AG10803 (cell line): ENCODE measurements around the gene PNMA1.

Experiments
- DNase-seq: peaks from one replicate; pipeline ENCODE4 v3.0.0; 2010; ENCODE audit warnings: low read depth
- H3K4me3 ChIP-seq: 2 replicates; pipeline ENCODE4 v1.5.1; 2011; ENCODE audit warnings: mild to moderate bottlenecking, low read length, control low read depth
- TF ChIP-seq, protein P1 (sequence below): conservative IDR thresholded peaks from 2 replicates; pipeline ENCODE4 v1.5.1; 2011; ENCODE audit warnings: mild to moderate bottlenecking, low read length, control low read depth, inconsistent platforms

The PNMA1 gene

DNA sequence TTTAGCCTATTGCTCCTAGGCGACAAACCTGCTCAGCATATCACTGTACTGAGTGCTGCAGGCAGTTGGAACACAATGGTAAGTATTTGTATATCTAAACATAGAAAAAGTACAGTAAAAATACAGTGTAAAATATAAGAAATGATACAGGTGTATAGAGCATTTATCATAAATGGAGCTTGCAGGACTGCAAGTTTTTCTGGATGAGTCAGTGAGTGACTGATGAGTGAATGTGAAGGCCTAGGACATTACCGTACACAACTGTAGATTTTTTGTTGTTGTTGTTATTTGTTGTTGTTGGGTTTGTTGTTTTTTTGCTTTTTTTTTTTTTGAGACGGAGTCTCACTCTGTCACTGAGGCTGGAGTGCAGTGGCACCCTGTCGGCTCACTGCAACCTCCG lies 33.4 kb downstream of the PNMA1 start:
- no peak overlapping the region for H3K4me3 ChIP-seq
- DNase-seq, result no peak
- TF ChIP-seq, protein P1, sequence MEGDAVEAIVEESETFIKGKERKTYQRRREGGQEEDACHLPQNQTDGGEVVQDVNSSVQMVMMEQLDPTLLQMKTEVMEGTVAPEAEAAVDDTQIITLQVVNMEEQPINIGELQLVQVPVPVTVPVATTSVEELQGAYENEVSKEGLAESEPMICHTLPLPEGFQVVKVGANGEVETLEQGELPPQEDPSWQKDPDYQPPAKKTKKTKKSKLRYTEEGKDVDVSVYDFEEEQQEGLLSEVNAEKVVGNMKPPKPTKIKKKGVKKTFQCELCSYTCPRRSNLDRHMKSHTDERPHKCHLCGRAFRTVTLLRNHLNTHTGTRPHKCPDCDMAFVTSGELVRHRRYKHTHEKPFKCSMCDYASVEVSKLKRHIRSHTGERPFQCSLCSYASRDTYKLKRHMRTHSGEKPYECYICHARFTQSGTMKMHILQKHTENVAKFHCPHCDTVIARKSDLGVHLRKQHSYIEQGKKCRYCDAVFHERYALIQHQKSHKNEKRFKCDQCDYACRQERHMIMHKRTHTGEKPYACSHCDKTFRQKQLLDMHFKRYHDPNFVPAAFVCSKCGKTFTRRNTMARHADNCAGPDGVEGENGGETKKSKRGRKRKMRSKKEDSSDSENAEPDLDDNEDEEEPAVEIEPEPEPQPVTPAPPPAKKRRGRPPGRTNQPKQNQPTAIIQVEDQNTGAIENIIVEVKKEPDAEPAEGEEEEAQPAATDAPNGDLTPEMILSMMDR, result no peak

DNA sequence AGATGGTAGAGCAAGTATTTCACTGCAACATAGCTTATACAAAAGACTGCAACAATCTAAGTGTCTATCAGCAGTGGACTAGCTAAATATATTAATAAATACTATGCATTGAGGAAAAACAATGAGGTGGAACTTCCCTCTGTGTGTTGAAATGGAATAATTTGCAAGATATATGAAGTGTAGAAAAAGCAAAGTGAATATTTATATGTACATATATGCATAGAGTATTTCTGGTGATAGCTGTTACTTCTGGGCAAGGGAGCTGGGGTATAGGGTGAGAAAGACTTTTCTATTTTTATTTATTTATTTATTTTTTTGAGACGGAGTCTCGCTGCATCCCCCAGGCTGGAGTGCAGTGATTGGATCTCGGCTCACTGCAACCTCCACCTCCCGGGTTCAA lies 35.5 kb downstream of the PNMA1 start:
- DNase-seq, result no peak
- TF ChIP-seq, protein P1, result no peak
- no peak overlapping the region for H3K4me3 ChIP-seq

DNA sequence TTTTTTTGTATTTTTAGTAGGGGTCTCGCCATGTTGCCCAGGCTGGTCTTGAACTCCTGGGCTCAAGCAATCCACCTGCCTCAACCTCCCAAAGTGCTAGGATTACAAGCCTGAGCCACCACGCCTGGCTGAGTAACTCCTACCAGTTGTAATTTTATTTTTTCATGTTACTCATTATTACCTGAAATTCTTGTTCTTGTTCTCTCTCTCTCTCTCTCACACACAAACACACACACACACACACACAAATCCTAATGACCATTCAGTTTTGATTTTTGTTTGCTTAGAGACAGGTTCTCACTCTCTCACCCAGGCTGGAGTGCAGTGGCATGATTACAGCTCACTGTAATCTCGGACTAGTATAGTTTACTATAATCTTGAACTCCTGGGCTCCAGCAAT lies 39.2 kb downstream of the PNMA1 start:
- DNase-seq, result no peak
- no peak overlapping the region for H3K4me3 ChIP-seq
- TF ChIP-seq, protein P1, result no peak

DNA sequence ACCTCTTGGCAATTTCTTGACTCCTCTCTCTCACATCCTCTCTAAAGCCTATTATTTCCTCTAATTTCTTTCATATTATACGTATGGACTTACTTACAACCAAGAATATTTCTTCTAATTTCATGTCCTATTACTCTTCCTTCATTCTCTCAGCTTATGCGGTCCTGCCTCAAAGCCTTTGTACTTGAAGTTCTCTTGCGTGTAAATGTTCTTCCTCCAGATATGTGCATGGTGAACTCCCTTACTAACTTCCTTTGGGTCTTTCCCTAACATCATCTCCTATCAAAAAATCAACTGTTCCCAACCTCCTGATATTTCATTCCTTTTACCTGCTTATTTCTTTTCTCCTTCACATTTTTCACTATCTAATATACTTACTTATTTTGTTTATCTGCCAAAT lies 46.3 kb downstream of the PNMA1 start:
- H3K4me3 ChIP-seq, result no peak overlapping the region
- TF ChIP-seq, protein P1, result no peak
- no peak for DNase-seq

DNA sequence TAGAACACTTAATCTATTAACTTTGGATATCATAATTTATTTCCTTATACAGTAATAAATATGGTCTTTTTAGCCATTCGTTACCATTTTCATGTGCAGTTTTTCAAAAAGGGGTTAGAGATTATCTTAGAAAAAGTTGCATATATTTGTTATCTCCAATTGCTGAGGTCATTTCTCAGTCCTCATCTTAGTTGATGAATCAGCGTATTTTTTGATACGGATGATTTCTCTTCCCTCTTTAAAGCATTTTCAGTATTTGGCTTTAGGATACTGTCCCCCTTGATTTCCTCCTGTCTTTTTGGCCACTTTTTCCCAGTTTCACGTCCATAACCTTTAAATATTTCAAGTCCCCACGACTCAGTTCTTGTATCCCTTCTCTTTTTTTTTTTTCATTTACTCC lies 47.6 kb downstream of the PNMA1 start:
- no peak for DNase-seq
- TF ChIP-seq, protein P1, result no peak

DNA sequence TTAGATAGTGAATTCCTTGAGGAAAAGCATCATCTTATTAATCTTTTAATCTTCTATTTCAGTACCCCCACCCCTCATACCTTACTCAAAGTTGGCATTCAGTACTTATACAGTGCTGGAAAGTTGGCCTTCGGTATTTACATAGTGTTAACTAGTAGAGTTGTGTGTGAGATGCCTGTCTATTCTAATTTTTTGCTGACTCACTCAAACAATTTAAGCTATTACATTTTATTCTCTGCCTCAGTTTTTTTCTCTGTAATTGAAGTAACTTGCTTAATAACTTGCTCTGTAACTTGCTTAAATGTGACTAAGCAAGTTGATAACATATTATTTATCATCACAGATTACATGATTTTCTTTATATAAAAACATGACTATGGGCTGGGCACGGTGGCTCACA lies 49.1 kb downstream of the PNMA1 start:
- DNase-seq, result no peak
- TF ChIP-seq, protein P1, result no peak
- no peak overlapping the region for H3K4me3 ChIP-seq

More for the DNA sequence above, 47.6 kb downstream of the PNMA1 start:
- H3K4me3 ChIP-seq, result no peak overlapping the region

DNA sequence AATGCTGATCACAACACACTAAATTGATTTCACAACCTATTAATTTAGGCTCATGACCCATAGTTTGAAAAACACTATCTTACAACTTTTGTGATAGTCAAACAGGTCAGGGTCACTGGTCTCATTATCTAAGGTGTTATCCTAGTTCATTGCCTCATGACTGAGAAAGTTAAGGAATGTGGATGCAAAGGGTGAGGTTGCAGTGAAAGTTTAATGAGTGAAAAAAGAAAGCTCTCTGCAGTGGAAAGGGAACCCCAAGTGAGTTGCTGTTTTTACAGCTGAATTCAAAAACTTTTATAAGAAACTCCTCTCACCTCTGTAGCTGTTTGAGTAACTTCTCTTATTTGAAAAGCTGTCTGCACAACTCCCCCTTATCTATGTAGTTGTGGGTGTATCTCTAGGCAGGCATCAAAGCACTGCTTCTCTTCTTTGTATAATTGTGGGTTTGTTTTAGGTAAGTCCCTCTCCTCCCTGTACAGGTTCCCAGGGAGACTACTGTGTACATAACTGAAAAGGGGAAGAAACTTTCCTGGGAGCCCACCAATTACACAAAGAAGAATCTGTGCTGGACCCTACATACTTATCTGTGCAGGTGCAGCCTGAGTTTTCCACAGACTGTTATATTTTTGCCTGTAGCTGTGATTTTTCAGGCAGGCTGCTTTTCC lies 50.5 kb downstream of the PNMA1 start:
- TF ChIP-seq, protein P1, result no peak
- DNase-seq, result no peak
- H3K4me3 ChIP-seq, result no peak overlapping the region
